ENCODE measurements around the gene XRN1. TPM values are rescaled to one million over a fixed set of nuclear protein-coding genes. Genes with fewer than 3 reads are reported as not detected.
"Not testable (repeated sequence)": the region's sequence is repeated elsewhere in the genome, so short reads cannot be mapped to it uniquely, and the experiment has no call there.

The XRN1 gene
- polyA plus RNA-seq, 1 donor: 35.7 TPM

- not testable (repeated sequence) for DNase-seq
Observed at GRCh38 chr3:142439499-142440220, 8.2 kb downstream of the XRN1 start.

GRCh38 chr3:142438096-142438495, 9.7 kb downstream of the XRN1 start:
- DNase-seq: not testable (repeated sequence)

GRCh38 chr3:142436951-142437585, 10.8 kb downstream of the XRN1 start:
- DNase-seq: no peak

- DNase-seq: no peak
Observed at GRCh38 chr3:142434503-142434902, 13.3 kb downstream of the XRN1 start.

- DNase-seq: no peak
Observed at GRCh38 chr3:142433110-142433509, 14.7 kb downstream of the XRN1 start.

GRCh38 chr3:142429582-142429981, 18.3 kb downstream of the XRN1 start:
- DNase-seq: no peak

- DNase-seq: no peak
Observed at GRCh38 chr3:142424754-142425153, 23.1 kb downstream of the XRN1 start.

- DNase-seq: no peak
Observed at GRCh38 chr3:142418926-142419592, 28.8 kb downstream of the XRN1 start.

- no peak for DNase-seq
Observed at GRCh38 chr3:142417302-142417701, 30.5 kb downstream of the XRN1 start.

- DNase-seq: not testable (repeated sequence)
Observed at GRCh38 chr3:142400537-142400936, 47.3 kb downstream of the XRN1 start.

- DNase-seq: no peak
Observed at GRCh38 chr3:142394921-142395622, 52.8 kb downstream of the XRN1 start.

GRCh38 chr3:142385078-142385477, 62.8 kb downstream of the XRN1 start:
- DNase-seq: no peak

- DNase-seq: no peak
Observed at GRCh38 chr3:142374687-142375086, 73.2 kb downstream of the XRN1 start.

GRCh38 chr3:142369576-142369975, 78.3 kb downstream of the XRN1 start:
- DNase-seq: not testable (repeated sequence)

- DNase-seq: no peak
Observed at GRCh38 chr3:142366434-142366833, 81.4 kb downstream of the XRN1 start.

GRCh38 chr3:142363936-142364467, 83.8 kb downstream of the XRN1 start:
- DNase-seq: no peak

- not testable (repeated sequence) for DNase-seq
Observed at GRCh38 chr3:142363433-142363832, 84.4 kb downstream of the XRN1 start.

- DNase-seq: no peak
Observed at GRCh38 chr3:142359367-142359766, 88.5 kb downstream of the XRN1 start.

- DNase-seq: no peak
Observed at GRCh38 chr3:142356818-142357217, 91.0 kb downstream of the XRN1 start.

- DNase-seq: no peak
Observed at GRCh38 chr3:142355692-142356091, 92.1 kb downstream of the XRN1 start.

- DNase-seq: no peak
Observed at GRCh38 chr3:142354076-142354475, 93.8 kb downstream of the XRN1 start.

GRCh38 chr3:142353571-142353970, 94.3 kb downstream of the XRN1 start:
- DNase-seq: no peak

Measured in left kidney (tissue), 2 donors.